DOHH2 (cell line): ENCODE data around the gene GNAO1.

Experiments
- EZH2phosphoT487 ChIP-seq: fragments of 200-600 bp; sonication (generic); IDR thresholded peaks from 2 replicates; pipeline ENCODE4 v1.6.1; 2017; ENCODE audit warnings: borderline replicate concordance, mild to moderate bottlenecking, antibody characterized with exemption, low read length, moderate library complexity, mixed read lengths
- TF ChIP-seq, protein P1 (sequence below): fragments of 200-600 bp; sonication (generic); IDR thresholded peaks from one replicate; pipeline ENCODE4 v1.5.1; 2014; ENCODE audit warnings: antibody characterized with exemption, mild to moderate bottlenecking, low read depth, low read length; ENCODE audit not compliant: poor library complexity, severe bottlenecking

DNA sequence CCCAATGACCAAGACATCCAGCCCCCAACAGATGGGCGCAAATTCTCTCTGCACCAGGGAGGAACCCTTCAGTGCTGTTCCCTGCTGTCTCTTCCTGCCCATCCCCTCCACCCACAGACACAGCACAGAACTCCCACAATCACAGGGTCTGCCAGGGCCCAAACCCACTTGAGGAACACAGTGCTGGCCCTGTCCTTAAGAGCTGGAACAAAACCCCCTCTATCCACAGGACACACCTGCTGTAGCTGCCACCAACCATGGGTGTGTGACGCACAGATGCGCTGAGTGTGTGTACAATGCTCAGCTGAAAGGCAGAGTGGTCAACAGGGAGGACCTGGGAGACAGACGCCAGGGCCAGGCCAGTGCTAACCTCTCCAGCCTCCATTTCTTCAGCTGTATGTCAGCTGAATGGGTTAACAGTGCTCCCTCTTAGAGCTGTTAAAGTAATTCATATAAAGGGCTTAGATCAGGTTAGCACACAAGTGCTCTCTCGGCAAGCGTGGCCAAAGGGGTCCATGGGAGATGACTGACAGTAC lies 172.0 kb downstream of the GNAO1 start:
- TF ChIP-seq, protein P1, sequence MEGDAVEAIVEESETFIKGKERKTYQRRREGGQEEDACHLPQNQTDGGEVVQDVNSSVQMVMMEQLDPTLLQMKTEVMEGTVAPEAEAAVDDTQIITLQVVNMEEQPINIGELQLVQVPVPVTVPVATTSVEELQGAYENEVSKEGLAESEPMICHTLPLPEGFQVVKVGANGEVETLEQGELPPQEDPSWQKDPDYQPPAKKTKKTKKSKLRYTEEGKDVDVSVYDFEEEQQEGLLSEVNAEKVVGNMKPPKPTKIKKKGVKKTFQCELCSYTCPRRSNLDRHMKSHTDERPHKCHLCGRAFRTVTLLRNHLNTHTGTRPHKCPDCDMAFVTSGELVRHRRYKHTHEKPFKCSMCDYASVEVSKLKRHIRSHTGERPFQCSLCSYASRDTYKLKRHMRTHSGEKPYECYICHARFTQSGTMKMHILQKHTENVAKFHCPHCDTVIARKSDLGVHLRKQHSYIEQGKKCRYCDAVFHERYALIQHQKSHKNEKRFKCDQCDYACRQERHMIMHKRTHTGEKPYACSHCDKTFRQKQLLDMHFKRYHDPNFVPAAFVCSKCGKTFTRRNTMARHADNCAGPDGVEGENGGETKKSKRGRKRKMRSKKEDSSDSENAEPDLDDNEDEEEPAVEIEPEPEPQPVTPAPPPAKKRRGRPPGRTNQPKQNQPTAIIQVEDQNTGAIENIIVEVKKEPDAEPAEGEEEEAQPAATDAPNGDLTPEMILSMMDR, result no peak
- TF ChIP-seq EZH2phosphoT487, result no peak
